ENCODE results near the gene HIPK4. TPM values are rescaled to one million over a fixed set of nuclear protein-coding genes. Genes with fewer than 3 reads are reported as not detected.

HIPK4 gene
- total RNA-seq, 2 experiments from 2014 or later: not detected

- Histone ChIP-seq H3K79me2 (ENCODE audit: insufficient read depth, low read depth, low read length) (no peaks in the 10 kb centered on the region), H3K36me3 (ENCODE audit: insufficient read depth, low read length) (no peaks in the 10 kb centered on the region), H3K4me1 (ENCODE audit: insufficient read depth, low read length, poor library complexity, severe bottlenecking) (peaks cover 5% of the 10 kb centered on the region), H2AFZ (ENCODE audit: low read length) (no peak overlapping the region), H3K4me2 (ENCODE audit: low read length) (no peak overlapping the region), H3K4me3 (ENCODE audit: low read depth, low read length, poor library complexity, severe bottlenecking) (no peak overlapping the region), H3K9me2 (ENCODE audit: insufficient read depth, low read length) (no peaks in the 10 kb centered on the region), H3K9me3 (ENCODE audit: low read length) (no peaks in the 10 kb centered on the region), H4K20me1 (ENCODE audit: insufficient read depth, low read length) (no peaks in the 10 kb centered on the region), H3K27ac (ENCODE audit: low read depth, low read length, poor library complexity, severe bottlenecking) (no peak overlapping the region)
- BruUV-seq (replicated peaks): no TSS peak
- no peak for DNase-seq (ENCODE audit: low spot score)
- no peak for TF ChIP-seq CTCF (conservative IDR thresholded peaks at IDR 0.05; ENCODE audit: low read length)
- no peak for TF ChIP-seq EZH2phosphoT487 (IDR thresholded peaks at IDR 0.05; ENCODE audit: borderline replicate concordance, low read depth, low read length)
- ChIA-PET POLR2A (no interaction called here), CTCF (ENCODE audit: unreplicated experiment) (no interaction called here)
- intact Hi-C loops (cut with micrococcal nuclease; ENCODE audit: unreplicated experiment): loop anchor here (1.0 kb wide), 1 partner anchor 50 kb away; the partner anchor contains the start of gene SERTAD3
Measured at GRCh38 chr19:40393894-40394815, 4.2 kb upstream of the HIPK4 start.

- Histone ChIP-seq H3K9me2 (ENCODE audit: insufficient read depth, low read length) (no peaks in the 10 kb centered on the region), H3K4me2 (ENCODE audit: low read length) (no peak overlapping the region), H3K4me3 (ENCODE audit: low read depth, low read length, poor library complexity, severe bottlenecking) (no peak overlapping the region), H3K9me3 (ENCODE audit: low read length) (no peaks in the 10 kb centered on the region), H2AFZ (ENCODE audit: low read length) (no peak overlapping the region), H3K4me1 (ENCODE audit: insufficient read depth, low read length, poor library complexity, severe bottlenecking) (no peaks in the 10 kb centered on the region), H3K79me2 (ENCODE audit: insufficient read depth, low read depth, low read length) (no peaks in the 10 kb centered on the region), H3K27ac (ENCODE audit: low read depth, low read length, poor library complexity, severe bottlenecking) (no peak overlapping the region), H4K20me1 (ENCODE audit: insufficient read depth, low read length) (no peaks in the 10 kb centered on the region), H3K36me3 (ENCODE audit: insufficient read depth, low read length) (no peaks in the 10 kb centered on the region)
- no TSS peak for BruUV-seq (replicated peaks)
- POLR2A ChIA-PET: no interaction called here
- CTCF ChIA-PET (ENCODE audit: unreplicated experiment): no interaction called here
- TF ChIP-seq EZH2phosphoT487 (IDR thresholded peaks at IDR 0.05; ENCODE audit: borderline replicate concordance, low read depth, low read length) (no peak), CTCF (conservative IDR thresholded peaks at IDR 0.05; ENCODE audit: low read length) (peak; percentile 63)
- intact Hi-C loops (cut with micrococcal nuclease; ENCODE audit: unreplicated experiment): loop anchor here (1.0 kb wide), 1 partner anchor 51 kb away; the partner anchor contains the start of gene SERTAD3
- peak; percentile 51 for DNase-seq (ENCODE audit: low spot score)
Measured at GRCh38 chr19:40392894-40393517, 3.0 kb upstream of the HIPK4 start.

- CTCF ChIA-PET (ENCODE audit: unreplicated experiment): no interaction called here
- no peaks in the 10 kb centered on the region for H3K36me3 ChIP-seq (ENCODE audit: insufficient read depth, low read length)
- no peak overlapping the region for H2AFZ ChIP-seq (ENCODE audit: low read length)
- no peak for DNase-seq (ENCODE audit: low spot score)
- no peak overlapping the region for H3K4me3 ChIP-seq (ENCODE audit: low read depth, low read length, poor library complexity, severe bottlenecking)
- no peaks in the 10 kb centered on the region for H4K20me1 ChIP-seq (ENCODE audit: insufficient read depth, low read length)
- BruUV-seq (replicated peaks): no TSS peak
- H3K9me3 ChIP-seq (ENCODE audit: low read length): no peaks in the 10 kb centered on the region
- H3K79me2 ChIP-seq (ENCODE audit: insufficient read depth, low read depth, low read length): no peaks in the 10 kb centered on the region
- H3K27ac ChIP-seq (ENCODE audit: low read depth, low read length, poor library complexity, severe bottlenecking): no peak overlapping the region
- TF ChIP-seq EZH2phosphoT487 (IDR thresholded peaks at IDR 0.05; ENCODE audit: borderline replicate concordance, low read depth, low read length): no peak
- no peak for TF ChIP-seq CTCF (conservative IDR thresholded peaks at IDR 0.05; ENCODE audit: low read length)
- H3K9me2 ChIP-seq (ENCODE audit: insufficient read depth, low read length): no peaks in the 10 kb centered on the region
- H3K4me1 ChIP-seq (ENCODE audit: insufficient read depth, low read length, poor library complexity, severe bottlenecking): no peaks in the 10 kb centered on the region
- intact Hi-C loops (cut with micrococcal nuclease; ENCODE audit: unreplicated experiment): no loop called here
- H3K4me2 ChIP-seq (ENCODE audit: low read length): no peak overlapping the region
- POLR2A ChIA-PET: no interaction called here
Measured at GRCh38 chr19:40392123-40392522, 2.1 kb upstream of the HIPK4 start.
